GM18909 (cell line): Measurements from ENCODE around the gene BMP8A.
"Not testable (repeated sequence)": the region's sequence is repeated elsewhere in the genome, so short reads cannot be mapped to it uniquely, and the experiment has no call there.

Experiments used
- ATAC-seq: cut with Tn5 transposase; IDR thresholded peaks from one replicate; pipeline ENCODE4 v1.9.1; 2021; ENCODE audit warnings: mild to moderate bottlenecking; ENCODE audit not compliant: unreplicated experiment, poor library complexity

The BMP8A gene

DNA sequence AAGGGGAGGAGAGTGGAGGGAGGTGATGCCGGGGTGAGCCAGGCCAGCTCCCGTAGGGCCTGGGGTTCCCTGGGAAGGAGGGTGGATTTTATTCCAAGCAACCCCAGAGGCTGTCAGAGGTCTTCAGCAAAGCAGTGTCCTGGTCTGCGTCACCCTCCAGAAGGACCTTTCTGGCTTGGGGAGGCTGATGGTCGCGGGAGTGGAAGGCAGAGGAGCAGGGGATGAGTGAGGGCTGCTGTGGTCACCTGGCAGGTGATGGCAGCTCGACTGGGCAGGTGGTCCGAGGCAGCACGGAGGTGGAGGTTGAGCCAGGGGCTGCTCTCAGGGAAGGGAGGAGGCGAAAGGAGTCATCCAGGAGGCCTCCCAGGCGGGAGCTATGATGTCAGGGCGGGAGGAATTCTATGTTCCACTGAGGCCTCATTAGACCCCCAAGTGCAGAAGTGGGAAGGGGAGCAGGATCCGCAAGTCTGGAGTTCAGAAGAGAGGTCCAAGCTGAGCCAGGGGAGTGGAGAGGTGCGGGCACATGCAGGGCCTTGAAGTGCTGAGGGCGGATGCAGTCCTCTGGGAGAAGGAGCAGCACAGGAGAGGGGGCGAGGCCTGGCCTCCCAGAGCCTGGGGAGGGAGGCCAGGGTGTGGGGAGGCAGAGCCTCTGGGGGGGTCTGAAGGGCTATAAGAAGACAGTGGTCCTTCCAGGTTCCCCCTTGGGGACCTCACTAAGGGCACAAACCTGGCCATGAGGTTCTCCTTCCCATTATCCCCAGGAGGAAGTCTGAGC, 33.3 kb downstream of the BMP8A start:
- ATAC-seq, result no peak

DNA sequence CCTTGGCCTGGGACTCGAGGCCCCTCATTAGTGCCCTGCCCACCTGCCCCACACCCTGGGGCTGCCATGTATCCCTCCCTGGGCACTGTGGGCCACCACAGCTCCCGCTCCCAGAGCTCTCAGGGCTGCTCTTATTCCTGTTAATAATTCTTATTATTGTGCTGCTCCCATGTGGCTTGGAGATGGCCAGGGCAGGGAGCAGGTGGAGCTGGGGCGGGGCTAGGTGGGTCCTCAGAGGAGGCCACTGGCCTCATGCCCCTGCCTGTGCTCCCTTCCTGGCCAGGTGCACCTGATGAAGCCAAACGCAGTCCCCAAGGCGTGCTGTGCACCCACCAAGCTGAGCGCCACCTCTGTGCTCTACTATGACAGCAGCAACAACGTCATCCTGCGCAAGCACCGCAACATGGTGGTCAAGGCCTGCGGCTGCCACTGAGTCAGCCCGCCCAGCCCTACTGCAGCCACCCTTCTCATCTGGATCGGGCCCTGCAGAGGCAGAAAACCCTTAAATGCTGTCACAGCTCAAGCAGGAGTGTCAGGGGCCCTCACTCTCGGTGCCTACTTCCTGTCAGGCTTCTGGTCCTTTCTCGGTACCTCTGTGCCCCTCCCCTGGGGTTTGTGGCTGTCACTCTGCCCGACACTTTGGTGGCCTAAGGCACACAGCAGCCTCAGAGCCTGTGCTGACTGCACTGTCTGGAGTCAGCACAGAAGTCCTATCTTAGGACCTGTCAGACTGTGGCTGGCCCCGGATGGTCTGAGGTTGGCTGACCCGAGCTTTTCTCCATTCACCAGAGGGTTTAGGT, 34.1 kb downstream of the BMP8A start:
- peak; percentile 95 for ATAC-seq

DNA sequence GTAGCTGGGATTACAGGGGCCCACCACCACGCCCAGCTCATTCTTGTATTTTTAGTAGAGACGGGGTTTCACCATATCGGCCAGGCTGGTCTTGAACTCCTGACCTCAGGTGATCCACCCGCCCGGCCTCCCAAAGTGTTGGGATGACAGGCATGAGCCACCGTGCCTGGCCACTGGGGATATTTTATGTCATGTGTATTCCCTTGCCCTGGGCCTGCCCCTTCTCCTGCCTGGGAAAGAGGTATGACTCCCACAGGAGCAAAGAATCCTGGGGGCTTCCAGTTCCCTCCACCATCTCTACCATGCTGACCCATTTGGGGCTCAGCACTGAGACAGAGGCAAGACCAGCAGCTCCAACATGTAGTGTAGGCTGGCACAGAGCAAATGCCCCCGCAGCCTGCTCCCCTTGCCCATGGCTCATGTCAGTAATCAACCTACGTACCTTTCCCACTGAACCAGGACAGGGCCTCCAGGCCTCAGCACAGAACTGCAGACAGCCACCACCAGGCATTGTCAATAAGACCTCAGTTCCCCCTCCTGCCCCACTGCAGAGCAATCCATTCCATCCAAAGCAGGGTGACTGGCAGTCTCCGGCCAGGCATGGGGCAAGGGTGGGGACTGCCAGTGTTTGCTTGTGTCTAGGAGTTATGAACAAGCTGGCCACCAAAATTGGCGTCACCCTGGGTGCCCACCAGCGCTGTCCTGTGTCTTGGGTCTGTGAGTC, 35.2 kb downstream of the BMP8A start:
- no peak for ATAC-seq

DNA sequence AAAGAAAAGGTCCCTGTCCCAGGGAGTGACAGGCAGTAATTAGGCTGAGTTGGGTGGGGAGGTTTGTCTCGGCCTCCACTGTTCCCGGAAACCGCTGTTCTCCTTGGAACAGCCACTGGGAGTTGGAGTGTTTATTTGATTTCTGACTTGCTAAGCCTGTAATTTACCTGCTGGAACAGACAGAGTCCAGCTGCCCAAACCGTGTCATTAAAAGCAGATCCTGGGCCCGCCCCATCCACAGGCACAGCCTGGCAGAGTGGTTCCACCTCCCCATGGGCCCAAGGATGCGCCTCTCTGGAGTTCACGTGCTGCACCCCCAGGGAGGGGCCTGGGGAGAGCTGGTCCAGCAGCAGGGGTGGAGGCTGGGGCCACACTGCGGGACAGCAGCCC, 35.7 kb downstream of the BMP8A start:
- not testable (repeated sequence) for ATAC-seq

DNA sequence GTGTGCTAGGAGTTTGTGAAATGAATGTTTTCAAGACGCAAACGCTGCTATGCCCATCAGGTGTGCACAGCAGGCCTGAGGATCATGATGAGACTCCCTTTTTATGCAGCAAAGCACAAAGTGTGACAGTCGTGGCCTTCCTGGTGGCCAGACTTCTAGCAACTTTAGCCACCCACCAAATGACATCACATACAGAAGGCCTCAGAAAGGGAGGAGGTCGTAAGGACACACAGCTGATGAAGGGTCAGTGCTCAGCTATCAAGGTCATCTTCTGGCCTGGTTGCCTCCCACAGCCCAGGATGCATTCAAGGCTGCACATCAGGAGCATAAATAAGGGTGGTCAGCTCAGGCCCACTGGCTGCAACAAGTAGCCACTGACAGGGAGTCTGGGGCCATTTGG, 36.6 kb downstream of the BMP8A start:
- ATAC-seq, result no peak

DNA sequence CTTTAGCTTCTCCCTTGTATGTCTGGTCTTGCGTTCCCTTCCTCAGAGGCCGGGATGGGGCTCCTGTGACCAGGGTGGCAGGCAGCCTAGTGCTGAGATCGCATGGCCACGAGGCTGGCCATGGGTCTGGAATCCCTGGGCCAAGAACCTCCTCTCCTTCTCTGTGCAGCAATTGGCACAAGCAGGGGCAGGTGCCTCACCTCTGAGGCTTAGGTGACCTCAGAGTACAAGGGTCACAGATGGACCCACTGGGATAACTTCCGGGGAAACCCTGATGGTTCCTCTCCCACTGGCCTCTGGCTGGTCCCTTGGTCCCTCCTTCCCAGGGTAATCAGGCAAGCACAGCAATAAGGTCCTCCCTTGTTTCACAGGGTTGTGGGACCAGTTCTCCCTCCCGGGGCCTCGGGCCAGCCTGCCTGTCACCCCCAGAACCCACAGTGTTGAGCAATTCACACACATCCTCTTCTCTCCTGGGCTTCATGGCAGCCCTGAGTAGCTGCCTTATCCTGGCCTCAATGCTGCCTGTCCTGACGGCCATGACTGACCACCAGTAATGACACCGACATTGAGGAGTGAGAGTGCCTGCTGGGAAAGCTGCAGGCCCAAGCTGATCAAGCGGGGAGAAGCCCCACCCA, 38.6 kb downstream of the BMP8A start:
- no peak for ATAC-seq

DNA sequence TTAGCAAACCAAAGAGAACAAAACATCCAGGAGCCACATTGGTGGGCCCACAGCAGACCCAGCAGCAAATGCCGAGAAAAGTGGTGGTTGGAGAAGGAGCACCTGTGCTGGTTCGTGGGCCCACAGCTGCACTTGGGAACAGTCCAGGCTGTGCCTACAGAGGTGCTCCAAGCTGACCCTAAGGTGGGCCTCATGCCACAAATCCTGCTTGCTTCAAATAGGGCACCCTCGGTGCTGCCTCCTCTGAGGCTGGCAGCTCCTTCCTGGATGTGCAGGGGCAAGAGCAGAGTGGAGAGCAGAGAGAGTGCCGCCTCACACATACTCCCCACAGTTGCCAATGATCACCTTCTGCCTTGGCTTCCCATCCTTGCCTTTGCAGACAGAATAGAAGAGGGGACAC, 40.1 kb downstream of the BMP8A start:
- no peak for ATAC-seq

DNA sequence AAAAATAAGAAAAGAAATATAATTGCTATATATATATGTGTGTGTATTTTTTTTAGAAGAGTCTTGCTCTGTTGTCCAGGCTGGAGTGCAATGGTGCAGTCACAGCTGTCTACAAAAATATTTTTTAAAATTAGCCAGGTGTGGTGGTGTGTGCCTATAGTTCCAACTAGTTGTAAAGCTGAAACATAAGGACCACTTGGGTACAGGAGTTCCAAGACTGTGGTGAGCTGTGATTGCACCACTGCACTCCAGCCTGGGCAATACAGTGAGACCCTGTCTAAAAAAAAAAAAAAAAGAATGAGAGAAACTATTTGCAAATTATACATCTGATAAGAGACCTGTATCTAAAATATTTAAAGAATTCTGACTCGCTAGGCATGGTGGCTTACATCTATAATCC, 42.0 kb downstream of the BMP8A start:
- ATAC-seq, result no peak

DNA sequence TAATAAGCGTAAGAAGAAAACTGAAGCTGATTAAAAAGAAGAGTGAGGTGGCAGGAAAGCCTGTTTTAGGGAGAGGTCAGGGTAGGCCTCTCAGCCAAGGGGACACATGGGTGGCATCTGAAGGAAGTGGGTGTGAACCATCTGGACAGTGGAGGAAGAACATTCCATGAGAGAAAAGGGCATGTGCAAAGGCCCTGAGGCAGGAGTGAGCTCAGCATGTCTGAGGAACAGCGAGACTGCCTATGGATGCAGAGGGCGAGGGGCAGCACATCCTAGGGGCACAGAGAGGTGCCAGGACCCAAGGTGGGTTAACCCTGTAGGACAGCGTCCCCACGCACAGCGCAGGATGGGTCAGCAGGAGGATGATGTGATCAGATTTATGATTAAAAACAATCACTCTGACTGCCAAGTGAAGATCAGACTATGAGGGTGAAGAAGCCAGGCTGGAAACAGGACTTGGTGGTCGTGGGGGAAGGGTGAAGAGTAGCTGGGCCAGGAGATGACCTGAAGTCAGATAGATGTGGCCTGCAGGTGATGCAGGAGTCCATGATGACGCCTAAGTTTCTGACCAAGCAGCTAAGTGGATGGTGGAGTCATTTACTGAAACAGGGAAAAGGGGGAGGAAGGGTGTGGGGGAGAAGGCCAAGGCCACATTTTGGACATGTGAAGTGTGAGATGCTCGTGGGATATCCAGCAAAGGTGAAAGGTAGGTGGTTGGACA, 47.3 kb downstream of the BMP8A start:
- ATAC-seq, result no peak

DNA sequence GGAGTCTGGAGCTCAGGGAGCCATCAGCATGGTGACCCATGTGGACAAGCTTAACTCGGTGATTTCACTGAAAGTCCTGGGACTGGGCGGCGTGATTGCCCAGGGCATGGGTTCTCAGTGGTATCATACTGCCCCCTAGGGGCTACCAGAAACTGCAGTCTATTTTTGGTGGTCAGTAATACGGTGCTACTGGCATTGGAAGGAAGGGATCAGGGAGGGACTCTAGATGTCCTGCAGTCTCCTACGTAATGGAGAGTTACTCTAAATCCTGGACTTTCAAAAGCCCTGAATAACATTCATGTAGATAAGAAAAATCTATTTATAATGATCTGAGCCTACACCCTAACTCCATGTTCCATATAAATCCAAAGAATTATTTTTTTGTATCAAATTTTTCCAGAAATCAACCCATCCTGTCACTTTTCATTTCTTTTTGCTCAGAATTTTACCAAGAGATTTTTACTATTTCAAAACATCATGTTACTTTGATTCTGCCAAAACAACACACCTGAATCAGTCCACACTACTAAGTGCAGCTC, 47.9 kb downstream of the BMP8A start:
- ATAC-seq, result peak; percentile 60

DNA sequence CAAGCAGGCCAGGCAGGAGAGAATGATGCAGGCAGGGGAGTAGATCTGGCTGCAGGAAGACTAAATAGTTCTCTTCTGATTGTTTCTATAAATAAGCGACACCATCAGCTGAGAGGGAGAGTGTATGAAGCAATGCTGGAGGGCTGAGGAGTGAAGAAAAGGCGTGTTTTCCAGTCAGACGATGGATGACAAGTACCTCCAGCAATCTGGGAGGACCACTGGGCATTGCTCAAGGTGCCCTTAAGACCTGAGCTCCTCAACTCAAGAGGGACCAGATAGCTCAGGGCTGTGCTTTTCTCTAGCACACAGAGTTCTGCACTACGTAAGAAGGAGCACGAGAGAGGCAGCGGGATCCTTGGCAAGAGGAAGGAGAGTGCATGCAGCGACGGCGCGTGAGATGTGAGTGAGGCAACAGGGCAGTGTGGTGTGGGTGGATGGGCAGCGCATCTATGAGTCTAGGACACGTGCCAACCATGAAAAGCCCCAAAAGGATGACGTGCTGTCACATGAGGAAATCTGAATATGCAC, 49.1 kb downstream of the BMP8A start:
- ATAC-seq, result no peak

DNA sequence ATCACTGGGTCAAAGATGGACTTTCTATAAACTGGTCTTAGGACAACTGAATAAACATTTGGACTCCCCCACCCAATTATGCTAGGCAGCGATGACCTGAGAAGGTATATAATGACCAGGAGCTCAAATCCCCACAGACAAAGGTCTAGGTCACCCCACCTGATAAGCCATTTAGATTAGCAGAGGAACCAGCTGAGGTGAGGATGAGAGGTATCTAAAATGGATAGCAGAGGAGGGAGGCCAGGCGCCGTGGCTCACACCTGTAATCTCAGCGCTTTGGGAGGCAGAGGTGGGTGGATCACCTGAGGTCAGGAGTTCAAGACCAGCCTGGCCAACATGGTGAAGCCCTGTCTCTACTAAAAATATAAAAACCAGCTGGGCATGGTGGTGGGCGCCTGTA, 51.5 kb downstream of the BMP8A start:
- ATAC-seq, result no peak

DNA sequence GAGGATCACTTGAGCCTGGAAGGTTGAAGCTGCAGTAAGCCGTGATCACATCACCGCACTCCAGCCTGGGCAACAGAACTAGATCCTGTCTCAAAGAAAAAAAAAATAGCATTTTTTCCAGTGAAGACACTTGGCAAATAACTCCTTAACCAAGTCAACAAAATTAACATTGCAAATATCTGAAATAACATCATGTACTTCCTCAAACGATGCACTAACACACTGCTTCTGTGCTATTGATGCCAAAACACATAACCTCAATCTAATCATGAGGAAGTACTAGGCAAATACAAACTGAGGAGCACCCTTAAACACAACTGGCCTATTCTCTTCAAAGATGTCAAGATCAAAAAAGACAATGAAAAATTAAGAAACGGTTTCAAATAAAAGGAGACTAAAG, 52.9 kb downstream of the BMP8A start:
- no peak for ATAC-seq

DNA sequence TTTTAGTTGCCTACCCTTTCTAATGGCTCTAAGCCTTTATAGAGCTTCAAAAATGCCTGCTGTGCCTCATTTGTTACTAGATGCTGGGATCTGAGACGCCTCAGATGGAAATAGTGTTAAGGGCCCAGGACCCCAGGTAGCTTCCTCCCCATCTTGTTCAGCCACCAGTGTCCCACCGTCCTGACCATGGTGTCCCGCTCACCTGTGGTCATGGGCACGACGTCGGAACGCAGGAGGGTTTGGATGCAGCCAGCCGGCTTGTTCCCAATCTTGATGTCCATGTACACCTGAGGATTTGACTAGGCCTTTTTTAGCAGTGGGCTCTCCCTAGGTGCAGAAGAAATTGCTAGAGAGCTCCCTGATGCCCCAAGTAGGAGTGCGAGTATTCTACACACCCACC, 54.1 kb downstream of the BMP8A start:
- no peak for ATAC-seq

DNA sequence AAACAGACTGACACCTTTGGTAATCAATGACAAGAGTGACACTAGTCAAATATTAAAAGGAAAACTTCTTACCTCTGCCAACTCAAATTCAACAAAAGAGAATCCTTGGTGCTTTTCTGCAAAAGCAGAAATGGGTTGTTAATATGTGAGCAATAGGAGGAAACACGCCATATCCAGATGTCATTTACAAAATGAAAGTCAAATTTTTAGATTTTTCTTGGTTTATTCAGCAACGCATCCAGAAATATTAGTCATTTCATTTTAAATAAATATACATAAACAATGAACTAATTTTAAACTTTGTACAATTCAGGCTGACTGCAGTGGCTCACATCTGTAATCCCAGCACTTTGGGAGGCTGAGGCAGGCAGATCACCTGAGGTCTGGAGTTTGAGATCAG, 62.8 kb downstream of the BMP8A start:
- ATAC-seq, result no peak

DNA sequence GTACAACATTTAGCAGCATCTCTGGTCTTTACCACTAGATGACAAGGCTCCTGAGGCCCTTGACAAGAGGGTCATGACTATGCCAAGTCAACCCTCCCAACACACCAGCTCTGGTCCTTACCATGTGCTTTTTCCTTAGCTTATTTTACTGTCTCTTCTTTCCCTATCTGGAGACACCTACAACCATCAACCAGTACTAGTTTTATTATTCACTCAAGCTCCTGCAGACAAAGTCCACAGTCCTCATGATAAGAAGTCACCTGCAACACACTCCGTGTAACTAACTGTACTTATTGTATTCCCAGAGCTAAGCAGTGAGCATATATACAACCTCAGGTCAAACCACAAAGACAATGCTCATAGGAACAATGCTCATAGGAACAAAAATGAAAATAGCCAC, 69.8 kb downstream of the BMP8A start:
- ATAC-seq, result no peak

DNA sequence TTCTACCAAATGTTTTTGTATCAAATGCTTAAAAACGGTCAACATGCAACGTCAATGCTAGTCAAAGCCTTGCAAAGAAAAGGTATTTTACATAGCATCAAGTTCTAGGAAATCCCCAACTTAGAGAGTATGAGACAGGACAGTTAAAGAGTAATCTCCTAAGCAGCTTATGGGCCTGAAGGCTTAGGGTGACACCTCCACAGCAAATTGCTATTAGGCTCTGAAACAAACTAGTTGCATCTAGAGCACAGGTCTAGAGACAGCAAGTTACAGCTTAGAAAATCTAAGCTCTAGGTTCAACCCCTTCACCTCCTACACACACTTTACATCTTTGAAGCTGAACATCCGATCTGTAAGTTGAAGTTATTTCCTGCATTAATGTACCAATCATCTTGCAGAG, 71.5 kb downstream of the BMP8A start:
- ATAC-seq, result no peak

DNA sequence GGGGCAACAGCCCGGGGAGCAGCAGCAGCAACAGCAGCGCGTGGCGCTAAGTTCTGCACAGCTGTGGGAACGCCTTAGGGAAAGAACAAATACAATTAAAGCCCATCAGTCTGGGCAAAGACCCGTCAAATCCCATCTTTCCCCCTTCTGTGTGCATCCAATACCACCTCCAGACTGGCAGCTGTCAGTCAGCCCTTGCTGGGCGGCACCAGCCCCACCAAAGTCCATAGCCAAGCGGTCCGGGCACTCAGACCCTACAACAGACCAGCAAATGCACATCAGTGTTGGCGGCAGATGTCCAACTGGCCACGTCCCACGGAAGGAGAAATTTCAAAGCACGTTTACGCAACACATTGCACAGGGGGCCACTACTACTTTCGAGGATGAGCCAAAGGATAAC, 72.2 kb downstream of the BMP8A start:
- no peak for ATAC-seq

DNA sequence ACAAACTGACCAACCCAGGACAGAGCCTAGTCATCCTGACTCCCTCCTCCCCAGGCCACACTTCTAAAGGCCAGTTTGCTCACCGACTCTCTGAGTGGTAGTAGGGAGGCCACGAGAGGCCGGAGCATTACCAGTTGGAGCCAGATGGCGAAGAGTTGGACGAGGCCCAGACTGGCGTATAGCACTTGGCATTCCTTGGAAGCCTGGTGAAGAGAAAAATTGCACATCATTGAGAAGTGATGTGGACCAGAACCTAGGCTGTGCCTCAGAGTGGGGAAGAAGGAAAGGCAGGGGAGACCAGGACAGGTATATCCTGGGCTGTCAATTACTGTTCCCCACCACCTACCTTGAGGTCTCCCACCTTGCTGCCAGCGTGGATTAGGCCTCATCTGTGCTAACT, 72.9 kb downstream of the BMP8A start:
- ATAC-seq, result no peak

DNA sequence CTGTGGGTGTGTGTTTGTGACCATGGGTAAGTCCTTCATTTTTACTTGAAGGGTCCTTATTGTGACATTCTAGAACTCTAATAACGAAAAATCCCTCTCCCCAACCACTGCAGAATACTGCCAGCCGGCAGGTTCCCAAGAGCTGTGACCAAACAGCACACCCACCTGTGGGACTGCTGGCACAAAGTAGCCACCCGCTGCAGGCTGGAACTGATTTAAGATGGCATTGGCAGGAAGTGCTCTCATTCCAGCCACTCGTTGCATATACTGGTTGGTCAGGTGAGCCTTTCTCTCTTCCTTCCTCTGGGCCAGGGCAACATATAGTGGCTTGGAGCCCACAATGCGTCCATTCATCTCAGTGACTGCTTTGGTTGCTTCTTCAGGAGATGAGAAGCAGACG, 73.5 kb downstream of the BMP8A start:
- no peak for ATAC-seq
